NCI-H1436 (cell line): ENCODE measurements around the gene LEFTY1.
A peak's percentile ranks its signal among the peaks of the same experiment; 100 is the strongest.
"Not testable (repeated sequence)": the region's sequence is repeated elsewhere in the genome, so short reads cannot be mapped to it uniquely, and the experiment has no call there.

Experiments used
- DNase-seq: peaks from one replicate; lab custom pipeline; 2025; lab: John Stamatoyannopoulos, UW

The LEFTY1 gene

GRCh38 chr1:225887554-225888288 is 1.2 kb downstream of the LEFTY1 start:
- DNase-seq = not testable (repeated sequence)

GRCh38 chr1:225887030-225887314 is 2.0 kb downstream of the LEFTY1 start:
- DNase-seq = no peak

- no peak for DNase-seq
These were observed 2.6 kb downstream of the LEFTY1 start for GRCh38 chr1:225886159-225887029.

GRCh38 chr1:225885336-225885735 is 3.6 kb downstream of the LEFTY1 start:
- no peak for DNase-seq

GRCh38 chr1:225883616-225884265 is 5.2 kb downstream of the LEFTY1 start:
- no peak for DNase-seq

- no peak for DNase-seq
These were observed 6.0 kb downstream of the LEFTY1 start for GRCh38 chr1:225882694-225883615.

- DNase-seq = peak; percentile 48
These were observed 6.8 kb downstream of the LEFTY1 start, which contains the start of gene TMEM63A for GRCh38 chr1:225881959-225882693. Gene TMEM63A (minus strand): TSS chr1:225882380. CDS start chr1:225877580, 4,800 bp downstream.

GRCh38 chr1:225881081-225881958 is 7.6 kb downstream of the LEFTY1 start:
- no peak for DNase-seq

- no peak for DNase-seq
These were observed 8.3 kb downstream of the LEFTY1 start for GRCh38 chr1:225880636-225881035.

- no peak for DNase-seq
These were observed 8.7 kb downstream of the LEFTY1 start for GRCh38 chr1:225880222-225880588.

- DNase-seq = no peak
These were observed 9.3 kb downstream of the LEFTY1 start for GRCh38 chr1:225879521-225880221.

- DNase-seq = no peak
These were observed 10.7 kb downstream of the LEFTY1 start for GRCh38 chr1:225878282-225878681.

GRCh38 chr1:225877580-225877979 is 11.4 kb downstream of the LEFTY1 start:
- DNase-seq = no peak

GRCh38 chr1:225876900-225877510 is 11.9 kb downstream of the LEFTY1 start:
- DNase-seq = no peak

GRCh38 chr1:225875044-225875815 is 13.7 kb downstream of the LEFTY1 start:
- no peak for DNase-seq

- no peak for DNase-seq
These were observed 14.5 kb downstream of the LEFTY1 start for GRCh38 chr1:225874431-225874830.

- no peak for DNase-seq
These were observed 15.6 kb downstream of the LEFTY1 start for GRCh38 chr1:225873281-225873850.

GRCh38 chr1:225872075-225872430 is 16.9 kb downstream of the LEFTY1 start:
- DNase-seq = no peak
